Mammary epithelial cell (primary cell): ENCODE measurements around the gene L2HGDH.

Source experiments
- EZH2 ChIP-seq: IDR thresholded peaks from 2 replicates; pipeline ENCODE4 v1.6.1; 2012; ENCODE audit warnings: low read length, inconsistent platforms, borderline replicate concordance
- TF ChIP-seq, protein P1 (sequence below), 2 donors: IDR thresholded peaks in 1 of 2; conservative IDR thresholded peaks in 1 of 2; 2 replicates each; pipeline ENCODE4 v1.5.1; 2011 to 2012; ENCODE audit warnings: inconsistent platforms in 2 of 2, low read length in 2 of 2, mild to moderate bottlenecking in 2 of 2, control low read depth in 1 of 2, low read depth in 1 of 2; ENCODE audit not compliant: insufficient read depth in 1 of 2; ENCODE audit errors: extremely low read depth in 1 of 2

DNA sequence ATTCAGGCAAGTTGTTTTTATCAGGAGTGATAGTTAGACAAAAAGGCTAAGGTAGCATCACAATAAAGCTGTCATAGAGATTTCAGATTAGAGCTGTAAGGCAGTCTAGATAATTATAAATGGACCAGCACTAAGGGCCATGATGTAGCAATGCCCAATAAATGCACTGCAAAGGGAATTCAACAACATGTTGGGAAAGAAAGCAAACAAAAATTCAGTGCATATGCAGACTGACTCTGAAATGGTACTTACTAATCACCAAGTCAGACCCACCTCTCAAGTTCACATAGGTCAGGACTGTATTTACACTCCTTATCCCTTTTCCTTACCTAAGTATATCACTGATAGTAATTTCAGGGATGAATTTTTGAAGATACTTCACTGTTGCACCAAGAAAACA lies 47.0 kb downstream of the L2HGDH start:
- TF ChIP-seq EZH2: no peak
- TF ChIP-seq, protein P1, sequence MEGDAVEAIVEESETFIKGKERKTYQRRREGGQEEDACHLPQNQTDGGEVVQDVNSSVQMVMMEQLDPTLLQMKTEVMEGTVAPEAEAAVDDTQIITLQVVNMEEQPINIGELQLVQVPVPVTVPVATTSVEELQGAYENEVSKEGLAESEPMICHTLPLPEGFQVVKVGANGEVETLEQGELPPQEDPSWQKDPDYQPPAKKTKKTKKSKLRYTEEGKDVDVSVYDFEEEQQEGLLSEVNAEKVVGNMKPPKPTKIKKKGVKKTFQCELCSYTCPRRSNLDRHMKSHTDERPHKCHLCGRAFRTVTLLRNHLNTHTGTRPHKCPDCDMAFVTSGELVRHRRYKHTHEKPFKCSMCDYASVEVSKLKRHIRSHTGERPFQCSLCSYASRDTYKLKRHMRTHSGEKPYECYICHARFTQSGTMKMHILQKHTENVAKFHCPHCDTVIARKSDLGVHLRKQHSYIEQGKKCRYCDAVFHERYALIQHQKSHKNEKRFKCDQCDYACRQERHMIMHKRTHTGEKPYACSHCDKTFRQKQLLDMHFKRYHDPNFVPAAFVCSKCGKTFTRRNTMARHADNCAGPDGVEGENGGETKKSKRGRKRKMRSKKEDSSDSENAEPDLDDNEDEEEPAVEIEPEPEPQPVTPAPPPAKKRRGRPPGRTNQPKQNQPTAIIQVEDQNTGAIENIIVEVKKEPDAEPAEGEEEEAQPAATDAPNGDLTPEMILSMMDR (conservative IDR thresholded peaks at IDR 0.05 in 1 of 2, IDR thresholded peaks at IDR 0.05 in 1 of 2; ENCODE audit: extremely low read depth in 1 of 2, insufficient read depth in 1 of 2, low read depth in 1 of 2, low read length in 2 of 2): no peak
